GM12878 (cell line): ENCODE results near the gene SYNGR3. TPM values are rescaled to one million over a fixed set of nuclear protein-coding genes. Genes with fewer than 3 reads are reported as not detected.

Experiments
- ATAC-seq: fragments of 200-7000 bp; cut with Tn5 transposase; 3 replicates; pipeline ENCODE4 v1.9.1; 2020; ENCODE audit warnings: mild to moderate bottlenecking, moderate library complexity
- BruUV-seq: library from RNA; stranded (reverse); fragments of 400-500 nt; replicated peaks from 2 replicates; lab custom pipeline; 2021; lab: Mats Ljungman, UMichigan
- CTCF ChIA-PET: fragments of 300-600 bp; sonication (Branson Sonifier 250); formaldehyde crosslinking; extraction: SDS; loops from one replicate; lab custom pipeline; 2021; ENCODE audit warnings: inconsistent platforms; lab: Yijun Ruan, JAX
- POLR2A ChIA-PET: fragments of 350-600 bp; formaldehyde crosslinking; extraction: SDS; loops from one replicate; lab custom pipeline; 2021; ENCODE audit warnings: inconsistent platforms; lab: Charles Lee
- RAD21 ChIA-PET: fragments of 300-600 bp; sonication (Branson Sonifier 250); formaldehyde crosslinking; loops from one replicate; lab custom pipeline; 2023; ENCODE audit warnings: antibody characterized with exemption; ENCODE audit not compliant: unreplicated experiment; lab: Charles Lee
- SMC1A ChIA-PET: fragments of 300-600 bp; sonication (Branson Sonifier 250); formaldehyde crosslinking; loops from one replicate; lab custom pipeline; 2023; ENCODE audit not compliant: unreplicated experiment, uncharacterized antibody; lab: Charles Lee
- DNase-seq: peaks from one replicate; pipeline ENCODE4 v3.0.0-alpha.2; 2011; ENCODE audit warnings: low read depth, low spot score
- FAIRE-seq: peaks from 3 replicates; lab custom pipeline; 2011; peaks lifted over from hg19 to GRCh38; lab: Jason Lieb, UNC
- H2AFZ ChIP-seq: 2 replicates; pipeline ENCODE4 v1.6.0; 2011; ENCODE audit warnings: low read depth, low read length, control low read depth; ENCODE audit not compliant: control insufficient read depth
- H3K27ac ChIP-seq: 2 replicates; pipeline ENCODE4 v1.5.1; 2011; ENCODE audit warnings: control low read depth; ENCODE audit not compliant: control insufficient read depth, insufficient read depth
- H3K27me3 ChIP-seq, 2 experiments: replicated peaks in 1 of 2; 2 replicates each; pipeline versions ENCODE4 v1.6.0 to v1.6.1; 2011; ENCODE audit warnings: low read length in 1 of 2; ENCODE audit not compliant: control insufficient read depth in 2 of 2, insufficient read depth in 2 of 2
- H3K36me3 ChIP-seq, 2 experiments: 2 replicates each; pipeline ENCODE4 v1.5.1; 2011; ENCODE audit warnings: low read length in 1 of 2; ENCODE audit not compliant: control insufficient read depth in 2 of 2, insufficient read depth in 2 of 2
- H3K4me1 ChIP-seq: 2 replicates; pipeline ENCODE4 v1.6.1; 2011; ENCODE audit warnings: mild to moderate bottlenecking, low read length, moderate library complexity, mixed read lengths; ENCODE audit not compliant: control insufficient read depth, insufficient read depth
- H3K4me2 ChIP-seq: 2 replicates; pipeline ENCODE4 v1.6.0; 2011; ENCODE audit warnings: control low read depth; ENCODE audit not compliant: control insufficient read depth, insufficient read depth
- H3K4me3 ChIP-seq: fragments of 200-600 bp; sonication (generic); 2 replicates; pipeline ENCODE4 v1.5.1; 2016
- H3K79me2 ChIP-seq: 2 replicates; pipeline ENCODE4 v1.6.0; 2011; ENCODE audit warnings: low read length; ENCODE audit not compliant: control insufficient read depth, insufficient read depth
- H3K9ac ChIP-seq: 2 replicates; pipeline ENCODE4 v1.8.0; 2011; ENCODE audit warnings: low read length, control low read depth, mixed read lengths; ENCODE audit not compliant: control insufficient read depth, insufficient read depth
- H3K9me3 ChIP-seq: replicated peaks from 3 replicates; pipeline ENCODE4 v1.5.1; 2011; ENCODE audit warnings: mild to moderate bottlenecking, low read length; ENCODE audit not compliant: control insufficient read depth, insufficient read depth
- H4K20me1 ChIP-seq: 2 replicates; pipeline ENCODE4 v1.6.0; 2011; ENCODE audit not compliant: control insufficient read depth, insufficient read depth
- EP300 ChIP-seq, 2 experiments: fragments of 150-350 bp in 1 of 2; IDR thresholded peaks; 2 replicates each; pipeline ENCODE4 v1.6.1; 2011 to 2012; ENCODE audit warnings: low read depth in 2 of 2, low read length in 2 of 2, borderline replicate concordance in 1 of 2, improper control_type of control experiment in 1 of 2, inconsistent platforms in 1 of 2; ENCODE audit not compliant: control insufficient read depth in 1 of 2
- WGBS: methylation state at CpG from one replicate; pipeline ENCODE4 v1.1.6; 2016; ENCODE audit warnings: low lambda C conversion rate; ENCODE audit not compliant: insufficient replicate concordance, insufficient coverage; ENCODE audit errors: missing lambda C conversion rate; 5-methylcytosine and 5-hydroxymethylcytosine counted together
- in situ Hi-C: fragments of 300-500 bp; cut with MboI; formaldehyde crosslinking; loops from 9 replicates; pipeline ENCODE4 v1.14.3; 2018; ENCODE audit warnings: mixed read lengths
- intact Hi-C: fragments of 100-400 bp; cut with micrococcal nuclease; formaldehyde crosslinking; loops from one replicate; pipeline ENCODE4 v1.14.2; 2022; ENCODE audit not compliant: unreplicated experiment
- polyA plus RNA-seq, 11 experiments: library from polyadenylated mRNA; depleted of rRNA in 4 of 11; unstranded in 6 of 11; stranded (reverse) in 5 of 11; fragments of >200 nt; fragmentation: Nextera tagmentation in 4 of 11; fragmentation: Illumina TruSeq in 1 of 11; extraction: Ambion mirVana in 4 of 11; extraction: Trizol in 1 of 11; gene quantifications; 1 replicate in 1 of 11; 2 replicates in 10 of 11; pipeline versions ENCODE4 v1.2.1 to v1.2.3, GENCODE V29; 2011 to 2016; ENCODE audit warnings: inconsistent platforms in 2 of 11, missing spikeins in 2 of 11, low read depth in 1 of 11
- total RNA-seq, 4 experiments: library from RNA; depleted of rRNA in 3 of 4; stranded (reverse); fragments of >200 nt in 3 of 4; fragmentation: Illumina TruSeq in 1 of 4; extraction: Trizol in 1 of 4; gene quantifications; 2 replicates each; pipeline versions ENCODE4 v1.2.1 to v1.2.3, GENCODE V29; 2013 to 2021
- TF ChIP-seq, protein P1 (sequence below): fragments of 450-650 bp; IDR thresholded peaks from 2 replicates; pipeline ENCODE4 v1.6.1; 2017; ENCODE audit warnings: mild to moderate bottlenecking, low read depth, inconsistent platforms; ENCODE audit not compliant: poor library complexity, severe bottlenecking
- TF ChIP-seq, protein P2 (sequence below), 3 experiments: IDR thresholded peaks in 2 of 3; conservative IDR thresholded peaks in 1 of 3; 2 replicates each; pipeline ENCODE4 v1.5.1; 2011; ENCODE audit warnings: low read depth in 3 of 3, low read length in 3 of 3, mild to moderate bottlenecking in 3 of 3, control low read depth in 2 of 3, moderate library complexity in 2 of 3, inconsistent platforms in 1 of 3, mixed read lengths in 1 of 3; ENCODE audit not compliant: control insufficient read depth in 2 of 3, insufficient read depth in 1 of 3; ENCODE audit errors: extremely low read depth in 1 of 3
- TF ChIP-seq, protein P3 (sequence below): IDR thresholded peaks from 2 replicates; pipeline ENCODE4 v1.6.1; 2012; ENCODE audit warnings: low read length, inconsistent platforms

SYNGR3 gene
- total and polyA plus RNA-seq, 10 of the 15 experiments (the other 5 are each of a cell fraction or from before 2014, with no cell fraction given): 1.2 to 18.1 (median 6.6) TPM

DNA sequence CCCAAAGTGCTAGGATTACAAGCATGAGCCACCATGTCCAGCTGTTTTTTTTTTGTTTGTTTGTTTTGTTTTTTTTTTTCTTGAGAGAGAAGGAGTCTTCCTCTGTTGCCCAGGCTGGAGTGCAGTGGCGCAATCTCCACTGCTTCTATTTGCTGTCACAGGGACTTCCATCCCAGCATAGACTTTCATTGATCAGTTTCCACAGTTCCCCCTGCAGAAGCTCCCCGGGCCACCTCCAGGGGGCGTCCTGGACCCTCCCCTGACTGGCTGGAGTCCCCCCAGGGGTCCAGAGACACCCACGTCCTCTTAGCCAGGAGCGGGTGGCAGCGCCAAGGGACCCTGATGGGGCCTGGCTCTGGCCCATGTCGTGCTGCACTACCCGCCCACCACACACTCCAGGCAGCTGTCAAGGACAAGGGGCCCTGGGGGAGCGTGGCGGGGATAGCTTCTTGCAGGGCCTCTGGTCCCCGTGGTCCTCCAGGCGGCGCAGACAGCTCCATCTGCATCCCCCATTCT, 26.7 kb downstream of the SYNGR3 start:
- in situ Hi-C loops: loop anchor here (10.0 kb wide), 1 partner anchor 478 kb away; no protein-coding TSS in a partner anchor

More for the DNA sequence above, 26.7 kb downstream of the SYNGR3 start:
- no peak overlapping the region for H2AFZ ChIP-seq
- DNase-seq: no peak
- CTCF ChIA-PET: interaction anchor here (1.2 to 1.8 kb wide), 4 partner anchors 8 to 235 kb away, joined by 3 to 21 read pairs (median 4); partner anchors contain the start of gene ECI1
- RAD21 ChIA-PET: interaction anchor here (2.4 kb wide), 1 partner anchor 124 kb away, joined by 9 read pairs; no protein-coding TSS in a partner anchor
- H4K20me1 ChIP-seq: no peaks in the 10 kb centered on the region
- peaks cover 3 to 8% of the 10 kb centered on the region in 2 experiments; a peak in 3 of 4 replicates for H3K27me3 ChIP-seq
- SMC1A ChIA-PET: interaction anchor here (0.5 to 0.8 kb wide), 3 partner anchors 13 to 135 kb away, joined by 3 read pairs; no protein-coding TSS in a partner anchor
- TF ChIP-seq, protein P1, sequence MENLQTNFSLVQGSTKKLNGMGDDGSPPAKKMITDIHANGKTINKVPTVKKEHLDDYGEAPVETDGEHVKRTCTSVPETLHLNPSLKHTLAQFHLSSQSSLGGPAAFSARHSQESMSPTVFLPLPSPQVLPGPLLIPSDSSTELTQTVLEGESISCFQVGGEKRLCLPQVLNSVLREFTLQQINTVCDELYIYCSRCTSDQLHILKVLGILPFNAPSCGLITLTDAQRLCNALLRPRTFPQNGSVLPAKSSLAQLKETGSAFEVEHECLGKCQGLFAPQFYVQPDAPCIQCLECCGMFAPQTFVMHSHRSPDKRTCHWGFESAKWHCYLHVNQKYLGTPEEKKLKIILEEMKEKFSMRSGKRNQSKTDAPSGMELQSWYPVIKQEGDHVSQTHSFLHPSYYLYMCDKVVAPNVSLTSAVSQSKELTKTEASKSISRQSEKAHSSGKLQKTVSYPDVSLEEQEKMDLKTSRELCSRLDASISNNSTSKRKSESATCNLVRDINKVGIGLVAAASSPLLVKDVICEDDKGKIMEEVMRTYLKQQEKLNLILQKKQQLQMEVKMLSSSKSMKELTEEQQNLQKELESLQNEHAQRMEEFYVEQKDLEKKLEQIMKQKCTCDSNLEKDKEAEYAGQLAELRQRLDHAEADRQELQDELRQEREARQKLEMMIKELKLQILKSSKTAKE: no peak
- TF ChIP-seq EP300 (IDR thresholded peaks at IDR 0.05; ENCODE audit: borderline replicate concordance in 1 of 2, control insufficient read depth in 1 of 2, low read depth in 2 of 2, low read length in 2 of 2): no peak
- TF ChIP-seq, protein P2, sequence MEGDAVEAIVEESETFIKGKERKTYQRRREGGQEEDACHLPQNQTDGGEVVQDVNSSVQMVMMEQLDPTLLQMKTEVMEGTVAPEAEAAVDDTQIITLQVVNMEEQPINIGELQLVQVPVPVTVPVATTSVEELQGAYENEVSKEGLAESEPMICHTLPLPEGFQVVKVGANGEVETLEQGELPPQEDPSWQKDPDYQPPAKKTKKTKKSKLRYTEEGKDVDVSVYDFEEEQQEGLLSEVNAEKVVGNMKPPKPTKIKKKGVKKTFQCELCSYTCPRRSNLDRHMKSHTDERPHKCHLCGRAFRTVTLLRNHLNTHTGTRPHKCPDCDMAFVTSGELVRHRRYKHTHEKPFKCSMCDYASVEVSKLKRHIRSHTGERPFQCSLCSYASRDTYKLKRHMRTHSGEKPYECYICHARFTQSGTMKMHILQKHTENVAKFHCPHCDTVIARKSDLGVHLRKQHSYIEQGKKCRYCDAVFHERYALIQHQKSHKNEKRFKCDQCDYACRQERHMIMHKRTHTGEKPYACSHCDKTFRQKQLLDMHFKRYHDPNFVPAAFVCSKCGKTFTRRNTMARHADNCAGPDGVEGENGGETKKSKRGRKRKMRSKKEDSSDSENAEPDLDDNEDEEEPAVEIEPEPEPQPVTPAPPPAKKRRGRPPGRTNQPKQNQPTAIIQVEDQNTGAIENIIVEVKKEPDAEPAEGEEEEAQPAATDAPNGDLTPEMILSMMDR (IDR thresholded peaks at IDR 0.05 in 2 of 3, conservative IDR thresholded peaks at IDR 0.05 in 1 of 3; ENCODE audit: control insufficient read depth in 2 of 3, extremely low read depth in 1 of 3, insufficient read depth in 1 of 3, low read depth in 3 of 3, low read length in 3 of 3): peak; percentile 17 to 54 (median 52)
- TF ChIP-seq, protein P3, sequence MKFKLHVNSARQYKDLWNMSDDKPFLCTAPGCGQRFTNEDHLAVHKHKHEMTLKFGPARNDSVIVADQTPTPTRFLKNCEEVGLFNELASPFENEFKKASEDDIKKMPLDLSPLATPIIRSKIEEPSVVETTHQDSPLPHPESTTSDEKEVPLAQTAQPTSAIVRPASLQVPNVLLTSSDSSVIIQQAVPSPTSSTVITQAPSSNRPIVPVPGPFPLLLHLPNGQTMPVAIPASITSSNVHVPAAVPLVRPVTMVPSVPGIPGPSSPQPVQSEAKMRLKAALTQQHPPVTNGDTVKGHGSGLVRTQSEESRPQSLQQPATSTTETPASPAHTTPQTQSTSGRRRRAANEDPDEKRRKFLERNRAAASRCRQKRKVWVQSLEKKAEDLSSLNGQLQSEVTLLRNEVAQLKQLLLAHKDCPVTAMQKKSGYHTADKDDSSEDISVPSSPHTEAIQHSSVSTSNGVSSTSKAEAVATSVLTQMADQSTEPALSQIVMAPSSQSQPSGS: no peak
- no TSS peak for BruUV-seq
- FAIRE-seq: no peak
- intact Hi-C loops: no loop called here
- no peak overlapping the region for H3K4me2 ChIP-seq
- POLR2A ChIA-PET: interaction anchor here (0.9 kb wide), 1 partner anchor 124 kb away, joined by 3 read pairs; no protein-coding TSS in a partner anchor
- no peaks in the 10 kb centered on the region for H3K9me3 ChIP-seq
- no peaks in the 10 kb centered on the region for H3K79me2 ChIP-seq
- peak; percentile 56 for ATAC-seq
- no peak overlapping the region for H3K4me3 ChIP-seq
- no peaks in the 10 kb centered on the region for H3K4me1 ChIP-seq
- no peaks in the 10 kb centered on the region for H3K36me3 ChIP-seq
- 14% methylated on average over 13 of the region's 13 CpGs for WGBS
- no peak overlapping the region for H3K27ac ChIP-seq
- no peak overlapping the region for H3K9ac ChIP-seq
